ENCODE results near the gene FCN1.

The FCN1 gene

GRCh38 chr9:134891053-134891452 lies 26.7 kb downstream of the FCN1 start:
- DNase-seq (ENCODE audit: low spot score in 2 of 2) (no peak), ATAC-seq (ENCODE audit: low read depth) (no peak)
- no peaks in the 10 kb centered on the region for H3K36me3 Mint-ChIP-seq
- peaks cover 25% of the 10 kb centered on the region for H3K27me3 Mint-ChIP-seq
- H3K4me1 Mint-ChIP-seq: peaks cover 4% of the 10 kb centered on the region
- no peak overlapping the region for H3K4me3 Mint-ChIP-seq
- H3K9me3 Mint-ChIP-seq: peaks cover 1% of the 10 kb centered on the region
- H3K27ac Mint-ChIP-seq: no peak overlapping the region

DNA sequence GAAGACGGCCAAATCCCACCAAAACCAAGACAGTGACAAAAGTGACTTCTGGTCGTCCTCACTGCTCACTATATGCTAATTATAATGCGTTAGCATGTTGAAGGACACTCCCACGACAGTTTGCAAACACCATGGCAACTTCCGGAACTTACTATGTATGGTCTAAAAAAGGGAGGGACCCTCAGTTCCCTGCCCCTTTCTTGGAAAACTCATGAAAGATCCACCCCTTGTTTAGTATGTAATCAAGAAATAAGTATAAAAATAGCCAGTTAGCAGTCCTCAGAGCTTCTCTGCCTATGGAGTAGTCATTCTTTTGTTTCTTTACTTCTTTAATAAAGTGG lies 27.6 kb downstream of the FCN1 start:
- H3K4me3 Mint-ChIP-seq: no peak overlapping the region
- no peaks in the 10 kb centered on the region for H3K9me3 Mint-ChIP-seq
- no peak for DNase-seq (ENCODE audit: low spot score in 2 of 2)
- H3K4me1 Mint-ChIP-seq: peaks cover 4% of the 10 kb centered on the region
- no peak overlapping the region for H3K27ac Mint-ChIP-seq
- H3K36me3 Mint-ChIP-seq: no peaks in the 10 kb centered on the region
- ATAC-seq (ENCODE audit: low read depth): no peak
- peaks cover 21% of the 10 kb centered on the region for H3K27me3 Mint-ChIP-seq

- ATAC-seq (ENCODE audit: low read depth): no peak
- no peak for DNase-seq (ENCODE audit: low spot score in 2 of 2)
- Mint-ChIP-seq H3K9me3 (no peaks in the 10 kb centered on the region), H3K36me3 (no peaks in the 10 kb centered on the region), H3K27me3 (peaks cover 22% of the 10 kb centered on the region), H3K4me1 (peaks cover 4% of the 10 kb centered on the region), H3K27ac (no peak overlapping the region), H3K4me3 (no peak overlapping the region)
Observed at GRCh38 chr9:134889386-134890154, 28.1 kb downstream of the FCN1 start.

DNA sequence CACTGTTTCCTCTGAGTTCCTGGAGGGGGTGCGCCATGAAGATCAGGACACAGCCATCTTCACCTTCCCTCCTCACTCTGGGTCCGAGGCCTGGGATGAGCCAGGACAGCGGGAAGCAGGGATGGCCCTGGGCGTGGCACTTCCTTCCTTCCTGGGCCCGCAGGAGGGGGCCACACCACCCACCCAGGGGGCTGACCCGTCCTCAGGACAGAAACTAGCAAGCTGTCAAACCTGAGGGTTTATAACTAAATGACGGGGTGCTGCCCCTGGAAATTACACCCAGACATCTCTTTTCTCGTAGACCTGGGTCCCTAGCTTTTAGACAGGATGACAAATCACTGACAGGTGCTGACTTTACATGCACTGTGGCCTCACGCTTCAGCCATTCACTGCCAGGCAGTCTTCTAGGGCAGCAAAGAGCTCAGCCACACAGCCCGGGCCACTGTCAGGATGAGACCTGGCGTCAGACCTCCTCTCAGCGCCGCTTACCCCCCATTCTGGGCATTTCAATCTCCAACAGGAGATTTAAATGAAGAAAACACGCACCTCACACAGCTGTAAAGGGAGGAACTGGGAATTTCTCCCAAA lies 29.0 kb downstream of the FCN1 start:
- H3K4me3 Mint-ChIP-seq: no peak overlapping the region
- peaks cover 4% of the 10 kb centered on the region for H3K4me1 Mint-ChIP-seq
- DNase-seq (ENCODE audit: low spot score in 2 of 2): no peak
- H3K27me3 Mint-ChIP-seq: peaks cover 20% of the 10 kb centered on the region
- no peaks in the 10 kb centered on the region for H3K36me3 Mint-ChIP-seq
- no peak for ATAC-seq (ENCODE audit: low read depth)
- no peak overlapping the region for H3K27ac Mint-ChIP-seq
- H3K9me3 Mint-ChIP-seq: no peaks in the 10 kb centered on the region

GRCh38 chr9:134887686-134888602 lies 29.8 kb downstream of the FCN1 start:
- peaks cover 19% of the 10 kb centered on the region for H3K27me3 Mint-ChIP-seq
- H3K4me3 Mint-ChIP-seq: no peak overlapping the region
- ATAC-seq (ENCODE audit: low read depth) (no peak), DNase-seq (ENCODE audit: low spot score in 2 of 2) (no peak)
- no peaks in the 10 kb centered on the region for H3K9me3 Mint-ChIP-seq
- H3K4me1 Mint-ChIP-seq: peaks cover 4% of the 10 kb centered on the region
- H3K27ac Mint-ChIP-seq: no peak overlapping the region
- H3K36me3 Mint-ChIP-seq: no peaks in the 10 kb centered on the region

GRCh38 chr9:134887219-134887618 lies 30.5 kb downstream of the FCN1 start:
- Mint-ChIP-seq H3K27ac (no peak overlapping the region), H3K27me3 (peaks cover 18% of the 10 kb centered on the region), H3K9me3 (no peaks in the 10 kb centered on the region), H3K4me1 (peaks cover 4% of the 10 kb centered on the region), H3K36me3 (no peaks in the 10 kb centered on the region), H3K4me3 (no peak overlapping the region)
- DNase-seq (ENCODE audit: low spot score in 2 of 2) (no peak), ATAC-seq (ENCODE audit: low read depth) (no peak)

GRCh38 chr9:134886413-134886913 lies 31.2 kb downstream of the FCN1 start:
- peaks cover 4% of the 10 kb centered on the region for H3K4me1 Mint-ChIP-seq
- no peak for DNase-seq (ENCODE audit: low spot score in 2 of 2)
- H3K4me3 Mint-ChIP-seq: no peak overlapping the region
- H3K27me3 Mint-ChIP-seq: peaks cover 17% of the 10 kb centered on the region
- H3K36me3 Mint-ChIP-seq: no peaks in the 10 kb centered on the region
- no peaks in the 10 kb centered on the region for H3K9me3 Mint-ChIP-seq
- no peak overlapping the region for H3K27ac Mint-ChIP-seq
- ATAC-seq (ENCODE audit: low read depth): no peak

GRCh38 chr9:134885679-134886412 lies 31.9 kb downstream of the FCN1 start:
- Mint-ChIP-seq H3K9me3 (no peaks in the 10 kb centered on the region), H3K36me3 (no peaks in the 10 kb centered on the region), H3K27ac (no peak overlapping the region), H3K4me1 (peaks cover 4% of the 10 kb centered on the region), H3K4me3 (no peak overlapping the region), H3K27me3 (peaks cover 14% of the 10 kb centered on the region)
- DNase-seq (ENCODE audit: low spot score in 2 of 2) (no peak), ATAC-seq (ENCODE audit: low read depth) (no peak)

DNA sequence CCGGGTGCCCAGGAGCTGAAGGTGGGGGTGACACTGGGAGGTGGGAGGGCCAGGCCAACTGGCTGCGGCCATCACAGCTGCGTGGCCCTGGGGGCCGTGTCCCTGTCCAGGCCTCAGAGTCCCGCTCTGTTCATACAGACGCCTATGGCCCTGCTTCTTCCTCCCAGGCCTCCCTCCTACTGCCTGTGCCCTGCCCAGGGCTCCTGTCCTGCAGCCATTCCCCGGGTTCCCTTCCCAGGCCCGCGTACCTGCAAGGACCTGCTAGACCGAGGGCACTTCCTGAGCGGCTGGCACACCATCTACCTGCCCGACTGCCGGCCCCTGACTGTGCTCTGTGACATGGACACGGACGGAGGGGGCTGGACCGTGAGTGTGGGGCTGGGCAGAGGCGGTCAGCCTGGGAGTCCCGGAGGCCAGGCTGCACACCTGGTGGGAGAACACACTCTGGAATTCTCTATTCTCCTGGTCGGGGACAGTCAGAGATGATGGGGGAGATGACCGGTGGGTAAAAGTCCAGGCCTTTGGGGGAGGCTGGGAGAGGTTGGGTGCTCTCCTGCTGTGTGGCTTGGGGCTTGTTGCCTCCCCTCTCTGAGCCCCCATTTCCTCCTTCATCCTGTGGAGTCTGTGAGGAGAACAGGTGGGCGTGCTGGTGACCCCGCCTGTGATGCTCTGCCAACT lies 32.6 kb downstream of the FCN1 start:
- Mint-ChIP-seq H3K36me3 (no peaks in the 10 kb centered on the region), H3K27me3 (peaks cover 14% of the 10 kb centered on the region), H3K4me3 (no peak overlapping the region), H3K4me1 (peaks cover 4% of the 10 kb centered on the region), H3K9me3 (no peaks in the 10 kb centered on the region), H3K27ac (no peak overlapping the region)
- no peak for DNase-seq (ENCODE audit: low spot score in 2 of 2)
- no peak for ATAC-seq (ENCODE audit: low read depth)

DNA sequence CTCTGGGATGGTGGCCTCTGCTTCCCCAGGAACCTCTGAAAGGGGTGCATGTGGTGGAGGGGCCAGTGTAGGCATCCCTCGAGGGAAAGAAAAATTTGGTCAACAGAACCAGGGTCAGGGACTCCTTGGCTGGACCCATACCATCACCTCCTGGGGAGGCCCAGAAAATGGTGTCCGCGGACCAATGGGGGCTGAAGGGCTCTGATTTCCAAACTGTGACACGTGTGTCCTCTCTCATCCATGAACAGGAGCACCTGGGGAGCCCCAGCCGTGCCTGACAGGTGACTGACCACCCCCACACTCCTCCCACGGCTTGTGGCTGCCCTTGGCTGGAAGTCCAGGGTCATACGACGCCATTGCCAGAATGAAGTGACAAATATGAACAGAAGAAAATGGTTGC lies 33.2 kb downstream of the FCN1 start:
- ATAC-seq (ENCODE audit: low read depth) (no peak), DNase-seq (ENCODE audit: low spot score in 2 of 2) (no peak)
- Mint-ChIP-seq H3K9me3 (no peaks in the 10 kb centered on the region), H3K4me3 (no peak overlapping the region), H3K27ac (no peak overlapping the region), H3K4me1 (peaks cover 2% of the 10 kb centered on the region), H3K36me3 (no peaks in the 10 kb centered on the region), H3K27me3 (peaks cover 16% of the 10 kb centered on the region)

DNA sequence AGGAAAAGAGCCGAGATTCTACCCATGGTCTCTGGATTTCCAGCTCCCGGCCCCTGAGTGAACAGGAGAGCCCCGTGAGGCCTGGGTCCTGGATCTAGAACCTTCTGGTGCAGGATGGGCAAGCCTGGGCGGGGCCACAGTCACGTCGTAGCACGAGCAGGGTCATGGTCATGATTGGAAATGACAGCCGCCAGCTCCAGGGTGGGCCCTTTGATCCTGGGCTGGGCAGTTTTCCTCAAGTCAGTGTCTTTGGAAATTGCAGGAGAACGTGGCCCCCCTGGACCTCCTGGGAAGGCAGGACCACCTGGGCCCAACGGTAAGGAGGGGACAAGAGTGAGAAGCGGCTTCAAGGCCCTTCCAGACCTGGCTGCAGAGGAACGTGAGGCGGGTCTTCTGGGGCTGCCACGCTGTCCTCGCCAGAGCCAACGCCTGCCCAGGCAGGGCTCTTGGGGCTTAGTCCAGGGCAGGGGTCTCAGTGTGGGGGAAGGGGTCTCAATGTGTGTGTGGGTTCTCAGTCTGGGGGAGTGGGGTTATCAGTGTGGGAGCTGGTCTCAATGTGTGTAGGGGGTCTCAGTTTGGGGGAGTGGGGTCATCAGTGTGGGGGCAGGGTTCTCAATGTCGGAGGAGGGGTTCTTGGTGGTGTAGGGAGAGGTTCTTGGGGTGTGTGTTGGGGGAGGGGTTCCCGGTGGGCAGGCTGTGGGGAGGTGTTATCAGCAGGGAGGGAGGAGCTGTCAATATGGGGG lies 34.5 kb downstream of the FCN1 start:
- no peaks in the 10 kb centered on the region for H3K9me3 Mint-ChIP-seq
- DNase-seq (ENCODE audit: low spot score in 2 of 2) (no peak), ATAC-seq (ENCODE audit: low read depth) (no peak)
- no peak overlapping the region for H3K4me3 Mint-ChIP-seq
- H3K27ac Mint-ChIP-seq: no peak overlapping the region
- H3K36me3 Mint-ChIP-seq: no peaks in the 10 kb centered on the region
- H3K27me3 Mint-ChIP-seq: peaks cover 16% of the 10 kb centered on the region
- H3K4me1 Mint-ChIP-seq: peaks cover 2% of the 10 kb centered on the region

DNA sequence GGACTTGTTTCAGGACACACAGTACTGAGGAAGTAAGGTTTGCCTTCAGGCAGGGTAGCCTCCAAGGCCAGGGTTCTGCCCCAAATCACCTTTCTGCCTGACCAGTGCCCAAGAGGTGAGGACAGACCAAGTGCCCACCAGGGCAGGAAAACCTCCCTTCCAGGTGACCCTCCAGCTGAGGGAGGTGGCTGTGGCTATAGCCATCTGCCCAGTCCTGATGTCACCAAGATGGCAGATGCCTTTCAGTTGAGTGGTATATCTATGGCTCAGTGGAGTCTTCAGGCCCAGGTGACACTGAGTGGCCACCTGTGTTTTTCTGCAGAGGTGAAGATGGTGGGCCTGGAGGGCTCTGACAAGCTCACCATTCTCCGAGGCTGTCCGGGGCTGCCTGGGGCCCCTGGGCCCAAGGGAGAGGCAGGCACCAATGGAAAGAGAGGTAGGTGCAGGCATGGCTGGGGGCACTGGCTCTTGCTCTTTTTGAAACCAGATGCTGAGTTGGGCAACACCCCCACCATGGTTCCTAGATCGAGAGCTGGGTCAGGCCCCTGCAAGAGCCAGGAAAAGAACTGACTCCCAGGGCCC lies 35.4 kb downstream of the FCN1 start:
- H3K4me3 Mint-ChIP-seq: no peak overlapping the region
- peaks cover 14% of the 10 kb centered on the region for H3K27me3 Mint-ChIP-seq
- H3K4me1 Mint-ChIP-seq: no peaks in the 10 kb centered on the region
- ATAC-seq (ENCODE audit: low read depth) (no peak), DNase-seq (ENCODE audit: low spot score in 2 of 2) (no peak)
- no peak overlapping the region for H3K27ac Mint-ChIP-seq
- no peaks in the 10 kb centered on the region for H3K9me3 Mint-ChIP-seq
- no peaks in the 10 kb centered on the region for H3K36me3 Mint-ChIP-seq

Data from memory B cell (primary cell).